Right lobe of liver (tissue), 6 donors: ENCODE data around the gene SLC35B2. TPM values are rescaled to one million over a fixed set of nuclear protein-coding genes. Genes with fewer than 3 reads are reported as not detected.

Experiments used
- ATAC-seq, 4 donors: fragments of 200-7000 bp; cut with Tn5 transposase; one replicate each; pipeline ENCODE4 v1.9.1; 2020; ENCODE audit warnings: mild to moderate bottlenecking in 4 of 4, moderate library complexity in 4 of 4
- DNase-seq, 3 donors: peaks; one replicate each; pipeline ENCODE4 v3.0.0-alpha.2; 2020
- H3K27ac ChIP-seq, 3 donors: fragments of 200-600 bp; one replicate each; pipeline ENCODE4 v1.8.0; 2022
- H3K27me3 ChIP-seq, 2 donors: fragments of 200-600 bp; one replicate each; pipeline ENCODE4 v1.8.0; 2022
- H3K36me3 ChIP-seq, 4 donors: fragments of 200-600 bp; sonication (generic) in 1 of 4; one replicate each; pipeline versions ENCODE4 v1.5.1 to v1.8.0; 2017 to 2022; ENCODE audit warnings: control low read depth in 1 of 4
- H3K4me1 ChIP-seq, 4 donors: fragments of 200-600 bp; sonication (generic) in 1 of 4; one replicate each; pipeline versions ENCODE4 v1.5.1 to v1.8.0; 2017 to 2022; ENCODE audit warnings: control low read depth in 1 of 4
- H3K4me3 ChIP-seq, 3 donors: fragments of 200-600 bp; one replicate each; pipeline ENCODE4 v1.8.0; 2022
- H3K9me3 ChIP-seq, 4 donors: fragments of 200-600 bp; sonication (generic) in 1 of 4; one replicate each; pipeline versions ENCODE4 v1.5.1 to v1.8.0; 2017 to 2022; ENCODE audit warnings: control low read depth in 1 of 4
- POLR2A ChIP-seq: fragments of 450-650 bp; IDR thresholded peaks from one replicate; pipeline ENCODE4 v1.6.1; 2017; ENCODE audit warnings: antibody characterized with exemption, mild to moderate bottlenecking
- WGBS: methylation state at CpG from one replicate; pipeline ENCODE4 v1.1.6; 2018; ENCODE audit warnings: low coverage, low lambda C conversion rate; ENCODE audit not compliant: insufficient coverage; ENCODE audit errors: missing lambda C conversion rate; 5-methylcytosine and 5-hydroxymethylcytosine counted together
- intact Hi-C, 2 donors: fragments of 100-400 bp; cut with DNase I; formaldehyde crosslinking; loops; one replicate each; pipeline versions ENCODE4 v1.11.2 to v1.14.1; 2022
- total RNA-seq, 6 experiments: library from RNA; depleted of rRNA in 2 of 6; stranded (reverse); fragments of >200 nt in 2 of 6; fragmentation: NEBNext Ultra II Directional in 3 of 6; extraction: Animal tissue kit (Norgen Biotek cat#: 25700) in 3 of 6; gene quantifications; one replicate each; pipeline versions ENCODE4 v1.1.0 to v1.2.4, GENCODE V29; 2016 to 2023
- TF ChIP-seq, protein P1 (sequence below), 4 donors: fragments of 200-600 bp in 3 of 4; fragments of 450-650 bp in 1 of 4; IDR thresholded peaks; one replicate each; pipeline versions ENCODE4 v1.5.1 to v1.8.0; 2016 to 2022; ENCODE audit warnings: antibody characterized with exemption in 4 of 4, mild to moderate bottlenecking in 2 of 4
- donor health status: DM: no; HTN: yes; CAD: no.
- donor health status: DM: no; HTN: no; CAD: no.
- donor health status: DM: no; HTN: no; CAD: no.
- donor health status: DM: no; HTN: yes; CAD: no.
- donor health status: DM: no; HTN: yes; CAD: no.

The SLC35B2 gene
- total RNA-seq, 6 experiments from 2014 or later, result 15.1 to 29.0 (median 20.9) TPM

DNA sequence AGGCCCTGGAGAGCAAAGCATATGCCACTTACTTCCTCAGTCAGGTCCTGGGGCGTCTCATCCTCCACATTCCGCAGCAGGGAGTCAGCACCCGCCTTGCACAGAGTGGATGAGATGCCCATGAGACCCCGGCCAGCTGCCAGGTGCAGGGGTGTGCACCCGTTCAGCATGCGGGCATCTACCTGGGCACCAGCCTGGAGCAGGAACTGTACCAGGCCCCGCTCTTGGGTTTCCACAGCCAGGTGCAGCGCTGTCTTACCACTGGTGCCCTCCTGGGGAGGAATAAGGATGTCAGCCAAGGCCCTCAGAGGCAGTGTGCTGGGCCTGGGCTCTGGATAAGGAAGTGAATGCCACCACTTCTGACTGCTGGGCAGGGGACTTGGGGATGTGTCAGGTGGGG, 2.7 kb upstream of the SLC35B2 start:
- Histone ChIP-seq H3K9me3 (no peaks in the 10 kb centered on the region), H3K27ac (no peak overlapping the region), H3K36me3 (peaks cover 0 to 13% (median 0%) of the 10 kb centered on the region in 4 donors), H3K4me1 (peaks cover 0 to 25% (median 7%) of the 10 kb centered on the region in 4 donors), H3K4me3 (no peak overlapping the region), H3K27me3 (no peaks in the 10 kb centered on the region)
- WGBS, result 90% methylated on average over 6 of the region's 8 CpGs
- ATAC-seq (no peak), DNase-seq (peak in 2 of 3 donors; percentile 23 to 53)
- TF ChIP-seq, protein P1, sequence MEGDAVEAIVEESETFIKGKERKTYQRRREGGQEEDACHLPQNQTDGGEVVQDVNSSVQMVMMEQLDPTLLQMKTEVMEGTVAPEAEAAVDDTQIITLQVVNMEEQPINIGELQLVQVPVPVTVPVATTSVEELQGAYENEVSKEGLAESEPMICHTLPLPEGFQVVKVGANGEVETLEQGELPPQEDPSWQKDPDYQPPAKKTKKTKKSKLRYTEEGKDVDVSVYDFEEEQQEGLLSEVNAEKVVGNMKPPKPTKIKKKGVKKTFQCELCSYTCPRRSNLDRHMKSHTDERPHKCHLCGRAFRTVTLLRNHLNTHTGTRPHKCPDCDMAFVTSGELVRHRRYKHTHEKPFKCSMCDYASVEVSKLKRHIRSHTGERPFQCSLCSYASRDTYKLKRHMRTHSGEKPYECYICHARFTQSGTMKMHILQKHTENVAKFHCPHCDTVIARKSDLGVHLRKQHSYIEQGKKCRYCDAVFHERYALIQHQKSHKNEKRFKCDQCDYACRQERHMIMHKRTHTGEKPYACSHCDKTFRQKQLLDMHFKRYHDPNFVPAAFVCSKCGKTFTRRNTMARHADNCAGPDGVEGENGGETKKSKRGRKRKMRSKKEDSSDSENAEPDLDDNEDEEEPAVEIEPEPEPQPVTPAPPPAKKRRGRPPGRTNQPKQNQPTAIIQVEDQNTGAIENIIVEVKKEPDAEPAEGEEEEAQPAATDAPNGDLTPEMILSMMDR (IDR thresholded peaks at IDR 0.05), result no peak
- intact Hi-C loops, result no loop called here

DNA sequence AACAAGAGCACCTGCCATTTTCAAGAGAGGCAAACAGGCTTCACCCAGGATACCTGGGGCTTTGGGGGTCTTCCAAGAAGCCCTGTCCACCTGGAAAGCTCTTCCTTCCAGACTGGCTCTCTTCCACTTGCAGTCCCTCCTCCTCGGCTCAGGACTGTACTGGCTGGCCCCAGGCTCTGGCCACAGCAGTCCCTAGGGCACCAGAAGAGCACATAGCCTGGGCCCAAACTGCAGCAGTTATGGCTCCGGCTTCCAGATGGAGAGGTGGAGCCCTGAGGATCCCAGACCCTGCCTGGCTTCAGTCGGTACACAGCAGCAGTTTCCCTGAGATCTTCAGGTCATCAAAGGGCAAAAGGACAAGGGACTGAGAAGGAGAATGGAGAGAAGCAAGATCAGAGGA, 1.6 kb upstream of the SLC35B2 start:
- peaks cover 3 to 24% (median 6%) of the 10 kb centered on the region in 4 donors for H3K36me3 ChIP-seq
- peak in 1 of 3 donors; percentile 45 for DNase-seq
- no peaks in the 10 kb centered on the region for H3K27me3 ChIP-seq
- no peak for TF ChIP-seq POLR2A
- TF ChIP-seq, protein P1 (IDR thresholded peaks at IDR 0.05), result no peak
- ATAC-seq, result no peak
- 100% methylated on average over 2 of the region's 3 CpGs for WGBS
- H3K4me3 ChIP-seq, result no peak overlapping the region
- H3K9me3 ChIP-seq, result no peaks in the 10 kb centered on the region
- intact Hi-C loops, result no loop called here
- no peak overlapping the region for H3K27ac ChIP-seq
- peaks cover 0 to 16% (median 3%) of the 10 kb centered on the region in 4 donors for H3K4me1 ChIP-seq

DNA sequence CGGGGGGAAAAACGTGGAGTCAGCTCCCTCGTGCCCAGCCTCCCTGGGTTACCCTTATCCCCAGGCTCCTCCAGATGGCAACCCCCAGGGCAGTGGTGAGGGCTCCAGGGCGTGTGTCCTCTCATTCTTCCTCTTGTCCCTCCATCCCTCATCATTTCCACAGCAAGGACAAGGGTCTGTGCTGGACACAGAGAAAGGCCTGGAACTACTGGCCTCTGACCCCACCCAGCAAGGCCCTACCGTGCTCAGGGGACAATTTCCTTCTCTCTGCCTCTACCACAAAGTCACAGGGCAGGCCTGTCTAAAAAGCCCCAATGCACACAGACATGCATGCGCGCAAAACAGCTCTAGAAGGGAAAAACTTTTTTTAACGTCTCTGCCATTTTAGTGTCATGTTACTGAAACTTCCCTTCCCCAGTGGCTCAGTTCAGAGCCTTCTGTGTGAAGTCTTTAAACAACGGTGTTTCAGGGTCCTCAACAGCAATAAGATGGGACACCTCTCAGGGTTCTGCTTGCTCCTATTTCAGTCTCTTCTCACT, 1.1 kb upstream of the SLC35B2 start:
- no peak overlapping the region for H3K27ac ChIP-seq
- no peaks in the 10 kb centered on the region for H3K9me3 ChIP-seq
- no peak overlapping the region for H3K4me3 ChIP-seq
- H3K36me3 ChIP-seq, result peaks cover 7 to 30% (median 10%) of the 10 kb centered on the region in 4 donors
- intact Hi-C loops, result no loop called here
- 88% methylated on average over 5 of the region's 9 CpGs for WGBS
- peak in 2 of 3 donors; percentile 19 to 49 for DNase-seq
- H3K27me3 ChIP-seq, result no peaks in the 10 kb centered on the region
- H3K4me1 ChIP-seq, result peaks cover 0 to 10% (median under 1%) of the 10 kb centered on the region in 4 donors
- ATAC-seq, result no peak
- TF ChIP-seq POLR2A, result no peak
- TF ChIP-seq, protein P1 (IDR thresholded peaks at IDR 0.05), result no peak

DNA sequence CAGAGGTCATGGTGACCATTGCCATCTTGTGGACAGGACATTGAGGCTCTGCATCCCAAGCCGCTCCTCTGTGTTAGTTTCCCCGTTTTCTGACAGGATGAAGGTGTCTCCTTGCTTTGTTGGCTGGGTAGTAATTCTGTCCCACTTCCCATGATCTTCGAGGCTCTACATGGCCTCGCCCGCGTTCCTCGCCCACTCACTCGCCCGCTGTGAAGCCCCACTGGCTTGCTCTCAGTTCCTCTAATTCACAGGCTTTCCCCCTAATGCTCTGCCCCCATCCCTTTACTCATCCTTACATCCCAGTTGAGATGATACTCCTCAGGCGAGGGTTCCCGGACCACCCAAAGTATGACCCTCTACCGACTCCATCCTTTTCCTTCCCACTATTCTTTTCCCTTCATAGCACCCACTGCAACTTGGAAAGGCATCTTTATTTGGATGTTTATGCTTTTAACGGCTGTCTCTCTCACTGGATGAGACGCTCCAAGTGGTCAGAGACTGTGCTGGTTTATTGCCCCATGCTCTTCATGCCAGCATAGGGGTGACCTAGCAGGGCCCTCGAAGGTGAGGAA, 511 bp upstream of the SLC35B2 start:
- no peak for DNase-seq
- WGBS, result 23% methylated on average over 10 of the region's 15 CpGs
- H3K4me1 ChIP-seq, result peaks cover 0 to 8% (median 0%) of the 10 kb centered on the region in 4 donors
- H3K36me3 ChIP-seq, result peaks cover 7 to 35% (median 14%) of the 10 kb centered on the region in 4 donors
- no peaks in the 10 kb centered on the region for H3K27me3 ChIP-seq
- peak overlapping the region; percentile 84 to 89 (median 88) for H3K27ac ChIP-seq
- no peak for ATAC-seq
- no peaks in the 10 kb centered on the region for H3K9me3 ChIP-seq
- peak overlapping the region; percentile 91 to 94 (median 94) for H3K4me3 ChIP-seq
- no peak for TF ChIP-seq POLR2A
- TF ChIP-seq, protein P1 (IDR thresholded peaks at IDR 0.05), result peak in 1 of 4 donors; percentile 4
- intact Hi-C loops, result no loop called here
